Keratinocyte (primary cell): Measurements from ENCODE around the gene PURA.

ENCODE experiments used
- EZH2 ChIP-seq: IDR thresholded peaks from one replicate; pipeline ENCODE4 v1.6.1; 2012; ENCODE audit warnings: inconsistent platforms, mild to moderate bottlenecking, low read length, moderate library complexity
- TF ChIP-seq, protein P1 (sequence below), 3 experiments: IDR thresholded peaks in 1 of 3; conservative IDR thresholded peaks in 1 of 3; optimal IDR thresholded peaks in 1 of 3; 2 replicates in 2 of 3; 3 replicates in 1 of 3; pipeline versions ENCODE3 to v1.5.1; 2011; ENCODE audit warnings: low read length in 3 of 3, mild to moderate bottlenecking in 3 of 3, moderate library complexity in 2 of 3, control low read depth in 1 of 3, inconsistent platforms in 1 of 3; ENCODE audit not compliant: insufficient read depth in 2 of 3; ENCODE audit errors: extremely low read depth in 1 of 3

DNA sequence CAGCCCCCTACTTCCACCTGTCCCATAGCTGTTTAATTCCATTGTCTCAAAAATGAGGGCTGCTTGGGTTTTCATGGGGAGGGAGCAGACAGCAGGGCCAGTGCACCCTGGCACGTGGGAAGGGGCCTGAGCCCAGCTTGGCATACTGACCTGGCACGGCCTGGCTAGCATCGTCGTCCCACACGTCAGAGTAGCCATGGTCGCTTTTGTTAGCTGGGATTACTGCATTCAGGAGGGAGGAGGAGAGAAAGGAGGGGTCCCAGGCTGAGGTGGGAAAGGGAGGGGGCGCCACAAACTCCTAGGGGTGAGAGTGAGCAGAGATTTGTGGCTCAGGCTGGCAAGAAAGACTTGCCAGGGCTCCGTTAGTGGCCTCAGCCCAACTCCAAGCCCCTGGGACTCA lies 40.0 kb downstream of the PURA start:
- TF ChIP-seq, protein P1, sequence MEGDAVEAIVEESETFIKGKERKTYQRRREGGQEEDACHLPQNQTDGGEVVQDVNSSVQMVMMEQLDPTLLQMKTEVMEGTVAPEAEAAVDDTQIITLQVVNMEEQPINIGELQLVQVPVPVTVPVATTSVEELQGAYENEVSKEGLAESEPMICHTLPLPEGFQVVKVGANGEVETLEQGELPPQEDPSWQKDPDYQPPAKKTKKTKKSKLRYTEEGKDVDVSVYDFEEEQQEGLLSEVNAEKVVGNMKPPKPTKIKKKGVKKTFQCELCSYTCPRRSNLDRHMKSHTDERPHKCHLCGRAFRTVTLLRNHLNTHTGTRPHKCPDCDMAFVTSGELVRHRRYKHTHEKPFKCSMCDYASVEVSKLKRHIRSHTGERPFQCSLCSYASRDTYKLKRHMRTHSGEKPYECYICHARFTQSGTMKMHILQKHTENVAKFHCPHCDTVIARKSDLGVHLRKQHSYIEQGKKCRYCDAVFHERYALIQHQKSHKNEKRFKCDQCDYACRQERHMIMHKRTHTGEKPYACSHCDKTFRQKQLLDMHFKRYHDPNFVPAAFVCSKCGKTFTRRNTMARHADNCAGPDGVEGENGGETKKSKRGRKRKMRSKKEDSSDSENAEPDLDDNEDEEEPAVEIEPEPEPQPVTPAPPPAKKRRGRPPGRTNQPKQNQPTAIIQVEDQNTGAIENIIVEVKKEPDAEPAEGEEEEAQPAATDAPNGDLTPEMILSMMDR (optimal IDR thresholded peaks at IDR 0.05 in 1 of 3, IDR thresholded peaks at IDR 0.05 in 1 of 3, conservative IDR thresholded peaks at IDR 0.05 in 1 of 3; ENCODE audit: extremely low read depth in 1 of 3, insufficient read depth in 2 of 3, low read length in 3 of 3), result no peak
- TF ChIP-seq EZH2, result no peak
